GM19099 (cell line): ENCODE data around the gene SKIDA1.

Experiments
- POLR2A ChIP-seq: IDR thresholded peaks from 3 replicates; pipeline ENCODE4 v1.6.1; 2011; ENCODE audit warnings: low read depth; ENCODE audit not compliant: insufficient read length; ENCODE audit errors: extremely low read depth

The SKIDA1 gene

DNA sequence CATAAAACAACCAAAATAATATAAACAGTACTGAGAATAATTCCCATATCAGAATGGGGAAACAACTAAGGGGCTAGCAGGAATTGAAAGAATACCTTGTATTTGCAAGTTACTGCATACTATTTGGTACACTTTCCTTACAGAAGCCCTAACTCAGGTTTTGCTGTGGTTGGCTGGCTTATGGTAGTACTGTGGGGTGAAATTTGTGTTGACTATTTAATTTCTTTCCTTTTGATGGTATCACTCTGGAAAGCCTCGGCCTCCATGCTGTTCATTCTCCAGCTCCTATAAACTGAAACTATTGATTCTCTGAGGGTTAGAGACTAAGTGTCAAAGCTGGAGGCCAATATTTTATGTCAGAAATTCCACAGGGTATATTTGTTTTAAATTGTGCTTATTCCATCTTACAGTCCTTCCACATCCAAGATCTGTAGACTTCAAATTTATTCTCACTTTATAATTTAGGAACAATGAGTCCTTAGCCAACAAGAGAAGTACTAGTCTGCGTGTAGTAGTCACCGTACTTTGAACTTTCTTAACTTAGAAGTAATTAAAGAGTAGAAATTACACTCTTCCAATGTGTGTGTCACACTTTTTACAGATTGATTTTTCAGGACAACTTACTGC lies 13.4 kb downstream of the SKIDA1 start:
- TF ChIP-seq POLR2A = no peak

DNA sequence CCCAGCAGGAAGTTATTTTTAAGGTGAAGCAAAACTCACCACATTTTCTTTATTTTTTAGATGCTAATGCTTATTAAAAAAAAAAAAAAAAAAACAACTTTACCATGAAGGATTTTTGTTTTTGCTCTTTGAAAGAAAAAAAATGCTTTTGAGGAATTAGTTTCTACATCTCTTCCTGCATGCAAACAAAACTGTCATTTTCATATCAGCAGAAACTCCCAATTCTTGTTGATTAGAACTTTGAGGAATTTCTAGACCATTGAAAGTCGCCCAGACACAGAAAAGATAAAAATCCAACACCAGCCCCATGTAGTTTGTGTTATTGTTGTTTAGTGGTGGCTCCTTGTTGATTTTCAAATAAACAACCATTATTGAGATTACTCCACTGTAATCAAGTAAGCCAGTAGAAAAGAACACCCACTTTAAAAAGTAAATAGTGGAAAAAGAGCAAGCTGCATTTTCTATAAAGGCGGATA lies 14.3 kb downstream of the SKIDA1 start:
- no peak for TF ChIP-seq POLR2A

GRCh38 chr10:21510241-21511094 lies 15.0 kb downstream of the SKIDA1 start:
- no peak for TF ChIP-seq POLR2A

GRCh38 chr10:21509341-21510240 lies 15.9 kb downstream of the SKIDA1 start:
- TF ChIP-seq POLR2A = no peak

DNA sequence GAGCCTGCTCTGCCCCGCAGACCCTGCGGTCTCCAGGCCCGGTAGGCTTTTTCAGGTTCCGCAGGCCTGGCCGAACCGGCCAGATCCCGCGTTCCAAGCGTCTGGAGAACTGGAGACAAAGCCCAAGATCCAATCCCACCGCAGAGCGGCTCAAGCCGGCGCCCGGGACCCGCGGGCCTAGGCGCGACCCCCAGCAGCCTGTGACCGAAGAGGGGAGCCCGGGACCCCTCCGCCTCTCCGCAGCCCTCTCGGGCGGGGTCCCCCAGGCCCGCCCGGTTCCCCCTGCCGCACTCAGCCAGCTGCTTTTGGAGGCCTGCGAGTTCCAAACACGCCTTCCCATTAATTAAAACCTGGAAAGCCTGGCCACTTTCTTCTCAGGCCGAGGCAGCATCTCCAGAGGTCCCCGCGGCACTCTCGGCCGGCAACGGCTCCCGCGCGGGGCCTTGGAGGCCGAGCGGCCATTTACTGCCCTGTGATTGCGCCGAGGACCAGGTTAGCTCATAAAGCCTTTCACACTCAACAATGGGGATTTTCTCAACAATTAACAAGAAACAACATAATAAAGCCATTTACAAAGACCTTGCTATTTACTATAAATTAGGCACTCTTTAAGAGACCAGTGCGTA lies 16.7 kb downstream of the SKIDA1 start:
- no peak for TF ChIP-seq POLR2A

- no peak for TF ChIP-seq POLR2A
Measured at GRCh38 chr10:21507150-21507549, 18.3 kb downstream of the SKIDA1 start.

DNA sequence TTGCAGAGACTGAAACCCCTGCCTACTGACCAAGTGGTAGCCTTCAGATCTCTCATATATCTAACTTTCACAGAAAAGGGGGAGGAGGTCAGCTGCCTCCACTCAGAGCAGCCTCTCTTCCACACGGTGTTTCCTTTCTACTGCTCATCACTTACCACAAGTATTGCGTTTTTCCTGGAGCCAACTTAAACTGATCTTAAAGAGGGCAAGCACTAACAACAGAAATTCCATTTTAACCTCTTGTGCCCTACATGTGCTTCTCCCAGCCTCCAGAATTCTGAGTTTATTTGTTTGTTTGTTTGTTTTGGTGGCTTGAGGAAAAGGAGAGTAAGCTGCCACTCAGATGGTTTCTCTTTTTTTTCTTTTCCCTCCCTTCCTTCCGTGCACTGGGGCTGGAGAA lies 19.1 kb downstream of the SKIDA1 start:
- no peak for TF ChIP-seq POLR2A

- TF ChIP-seq POLR2A = no peak
Measured at GRCh38 chr10:21505711-21506278, 19.7 kb downstream of the SKIDA1 start.

GRCh38 chr10:21503542-21503941 lies 21.9 kb downstream of the SKIDA1 start:
- TF ChIP-seq POLR2A = no peak

DNA sequence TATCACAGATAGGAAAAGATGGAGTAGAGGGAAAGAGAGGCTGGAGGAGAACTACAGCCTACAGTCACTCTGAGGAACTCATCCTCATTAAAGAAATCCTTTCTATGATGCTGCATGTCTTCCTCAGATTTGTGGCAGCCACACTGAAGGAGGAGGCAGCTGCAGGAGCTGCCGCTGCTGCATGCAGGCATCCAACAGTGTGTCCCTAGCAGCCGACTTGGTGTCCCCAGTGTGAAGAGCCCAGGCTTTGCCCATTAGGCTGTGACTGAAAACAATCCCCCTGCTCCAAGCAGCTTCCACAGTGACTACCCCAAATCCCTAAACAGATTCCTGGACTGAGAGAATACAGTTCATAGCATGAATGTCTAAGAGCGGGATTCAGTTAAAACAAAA lies 23.1 kb downstream of the SKIDA1 start:
- TF ChIP-seq POLR2A = no peak

- TF ChIP-seq POLR2A = no peak
Measured at GRCh38 chr10:21501731-21502347, 23.6 kb downstream of the SKIDA1 start.

DNA sequence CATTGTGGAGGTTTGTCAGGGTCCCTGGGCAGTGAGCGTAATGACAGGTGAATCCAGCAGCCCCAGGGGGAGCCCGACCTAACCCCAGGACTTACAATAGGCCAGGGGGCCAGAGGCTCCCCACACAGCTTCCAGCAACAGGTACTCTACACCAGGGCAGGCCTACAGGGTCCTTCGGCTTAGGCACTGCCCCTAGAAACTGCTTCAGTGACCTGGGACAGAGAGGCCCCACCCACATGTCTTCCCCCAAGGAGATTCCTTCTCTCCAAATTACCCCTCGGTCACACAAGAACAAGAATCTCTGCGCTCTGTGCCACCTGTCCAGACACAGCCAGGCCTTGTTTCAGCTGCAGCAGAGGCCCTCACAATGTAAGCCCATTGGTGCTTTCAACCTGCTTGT lies 24.4 kb downstream of the SKIDA1 start:
- TF ChIP-seq POLR2A = no peak

DNA sequence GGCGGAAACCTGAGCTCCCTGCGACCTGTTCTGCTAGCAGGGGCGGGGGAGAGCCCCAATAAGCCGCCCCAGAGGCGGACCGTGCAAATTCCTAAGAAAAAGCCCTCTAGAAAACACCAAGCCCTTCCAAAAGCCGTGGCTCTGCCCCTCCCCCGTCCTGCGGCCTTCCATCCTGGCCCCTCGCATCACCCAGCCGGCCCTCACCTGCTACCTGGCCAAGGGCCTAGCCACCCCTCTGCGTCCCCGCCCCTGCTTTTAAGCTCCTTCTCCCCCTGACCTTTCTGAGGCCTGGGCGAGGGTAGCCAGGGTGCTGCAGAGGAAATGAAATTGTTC lies 24.9 kb downstream of the SKIDA1 start:
- no peak for TF ChIP-seq POLR2A
